OCI-LY7 (cell line): ENCODE results near the gene PEMT. TPM values are rescaled to one million over a fixed set of nuclear protein-coding genes. Genes with fewer than 3 reads are reported as not detected.

Experiments
- BruUV-seq: library from RNA; stranded (reverse); fragments of 400-500 nt; replicated peaks from 2 replicates; lab custom pipeline; 2021; lab: Mats Ljungman, UMichigan
- CTCF ChIA-PET: fragments of 300-600 bp; sonication (Branson Sonifier 250); formaldehyde crosslinking; loops from one replicate; lab custom pipeline; 2022; ENCODE audit warnings: antibody characterized with exemption; ENCODE audit not compliant: unreplicated experiment; lab: Charles Lee
- POLR2A ChIA-PET: fragments of 300-600 bp; sonication (Branson Sonifier 250); formaldehyde crosslinking; loops from one replicate; lab custom pipeline; 2022; ENCODE audit warnings: antibody characterized with exemption; lab: Charles Lee
- DNase-seq: peaks from one replicate; pipeline ENCODE4 v3.0.0-alpha.2; 2015; ENCODE audit warnings: low spot score
- H2AFZ ChIP-seq: fragments of 200-600 bp; sonication (generic), shearing (Covaris generic); 2 replicates; pipeline ENCODE4 v1.6.1; 2014; ENCODE audit warnings: mild to moderate bottlenecking, antibody characterized with exemption, low read length, moderate library complexity
- H3K27ac ChIP-seq: fragments of 200-600 bp; sonication (generic); 2 replicates; pipeline ENCODE4 v1.5.1; 2014; ENCODE audit warnings: mixed run types, low read depth, mild to moderate bottlenecking, moderate library complexity, low read length, inconsistent platforms; ENCODE audit not compliant: poor library complexity, severe bottlenecking
- H3K36me3 ChIP-seq: fragments of 200-600 bp; sonication (generic); 2 replicates; pipeline ENCODE4 v1.6.1; 2014; ENCODE audit warnings: mild to moderate bottlenecking, antibody characterized with exemption, low read length, moderate library complexity, mixed read lengths; ENCODE audit not compliant: insufficient read depth
- H3K4me1 ChIP-seq: fragments of 200-600 bp; sonication (generic); 2 replicates; pipeline ENCODE4 v1.5.1; 2014; ENCODE audit warnings: mild to moderate bottlenecking, low read length; ENCODE audit not compliant: insufficient read depth, poor library complexity, severe bottlenecking
- H3K4me2 ChIP-seq: fragments of 200-600 bp; sonication (generic); 2 replicates; pipeline ENCODE4 v1.6.1; 2014; ENCODE audit warnings: mild to moderate bottlenecking, low read length
- H3K4me3 ChIP-seq: fragments of 200-600 bp; sonication (generic); 2 replicates; pipeline ENCODE4 v1.5.1; 2014; ENCODE audit warnings: mild to moderate bottlenecking, low read depth, low read length; ENCODE audit not compliant: poor library complexity, severe bottlenecking
- H3K79me2 ChIP-seq: fragments of 200-600 bp; sonication (generic); 2 replicates; pipeline ENCODE4 v1.6.1; 2016; ENCODE audit warnings: low read depth, mild to moderate bottlenecking, low read length, moderate library complexity, mixed read lengths; ENCODE audit not compliant: insufficient read depth
- H3K9me2 ChIP-seq: fragments of 200-600 bp; sonication (generic); 2 replicates; pipeline ENCODE4 v1.6.1; 2016; ENCODE audit warnings: mild to moderate bottlenecking, low read length, mixed read lengths; ENCODE audit not compliant: insufficient read depth
- H3K9me3 ChIP-seq: fragments of 200-600 bp; sonication (generic); 2 replicates; pipeline ENCODE4 v1.6.1; 2014; ENCODE audit warnings: mild to moderate bottlenecking, mixed run types, low read length, mixed read lengths
- H4K20me1 ChIP-seq: fragments of 200-600 bp; sonication (generic); 2 replicates; pipeline ENCODE4 v1.6.1; 2014; ENCODE audit warnings: mild to moderate bottlenecking, antibody characterized with exemption, low read length, moderate library complexity, mixed read lengths; ENCODE audit not compliant: insufficient read depth
- CTCF ChIP-seq: fragments of 200-600 bp; sonication (generic); conservative IDR thresholded peaks from 2 replicates; pipeline ENCODE4 v1.5.1; 2014; ENCODE audit warnings: mild to moderate bottlenecking, antibody characterized with exemption, low read length, moderate library complexity, mixed read lengths
- EZH2phosphoT487 ChIP-seq: fragments of 200-600 bp; sonication (generic); IDR thresholded peaks from 2 replicates; pipeline ENCODE4 v1.6.1; 2018; ENCODE audit warnings: low read depth, borderline replicate concordance, mild to moderate bottlenecking, mixed run types, antibody characterized with exemption, low read length, moderate library complexity, mixed read lengths
- intact Hi-C: fragments of 100-400 bp; cut with micrococcal nuclease; formaldehyde crosslinking; loops from one replicate; pipeline ENCODE4 v1.10.0; 2022; ENCODE audit not compliant: unreplicated experiment
- total RNA-seq, 2 experiments: library from RNA; depleted of rRNA in 1 of 2; stranded (reverse); fragments of >200 nt in 1 of 2; shearing (Covaris generic) in 1 of 2; gene quantifications; 2 replicates each; pipeline ENCODE4 v1.2.3, GENCODE V29; 2014 to 2022

PEMT gene
- total RNA-seq, 2 experiments from 2014 or later: 27.3 to 53.5 TPM

DNA sequence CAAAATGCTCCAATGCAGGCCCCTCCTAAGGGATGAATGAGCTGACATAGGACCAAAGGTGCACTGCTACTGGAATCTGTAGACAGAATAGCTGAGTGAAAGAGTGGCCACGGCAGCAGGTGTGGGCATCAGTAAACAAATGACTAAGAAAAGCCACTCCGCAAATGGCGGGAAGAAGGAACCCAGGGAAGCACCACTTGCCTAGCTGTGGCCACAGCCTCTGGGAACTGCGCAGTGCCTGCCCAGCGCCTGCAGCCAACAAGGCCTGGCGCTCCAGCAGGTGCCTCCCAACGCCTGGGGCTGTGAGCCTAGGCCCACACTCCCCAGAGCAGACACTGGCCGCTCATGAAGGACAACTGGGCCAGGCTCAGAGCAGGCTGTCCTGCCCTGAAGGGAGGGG is 11.8 kb downstream of the PEMT start:
- H3K9me2 ChIP-seq: no peaks in the 10 kb centered on the region
- H3K79me2 ChIP-seq: no peaks in the 10 kb centered on the region
- BruUV-seq: no TSS peak
- H3K36me3 ChIP-seq: no peaks in the 10 kb centered on the region
- intact Hi-C loops: no loop called here
- ChIA-PET POLR2A (no interaction called here), CTCF (no interaction called here)
- no peak overlapping the region for H3K4me2 ChIP-seq
- no peaks in the 10 kb centered on the region for H4K20me1 ChIP-seq
- no peak for DNase-seq
- H3K9me3 ChIP-seq: no peaks in the 10 kb centered on the region
- H3K27ac ChIP-seq: no peak overlapping the region
- H3K4me3 ChIP-seq: no peak overlapping the region
- H3K4me1 ChIP-seq: no peaks in the 10 kb centered on the region
- no peak overlapping the region for H2AFZ ChIP-seq
- no peak for TF ChIP-seq CTCF
- no peak for TF ChIP-seq EZH2phosphoT487

- H3K4me2 ChIP-seq: no peak overlapping the region
- no peaks in the 10 kb centered on the region for H3K4me1 ChIP-seq
- no peaks in the 10 kb centered on the region for H3K9me3 ChIP-seq
- no peaks in the 10 kb centered on the region for H4K20me1 ChIP-seq
- intact Hi-C loops: no loop called here
- no peaks in the 10 kb centered on the region for H3K36me3 ChIP-seq
- ChIA-PET CTCF (no interaction called here), POLR2A (interaction anchor here (1.4 kb wide), 1 partner anchor 14 kb away, joined by 5 read pairs; the partner anchor contains the start of gene PEMT)
- no TSS peak for BruUV-seq
- H3K9me2 ChIP-seq: no peaks in the 10 kb centered on the region
- no peak overlapping the region for H3K27ac ChIP-seq
- no peaks in the 10 kb centered on the region for H3K79me2 ChIP-seq
- H3K4me3 ChIP-seq: no peak overlapping the region
- H2AFZ ChIP-seq: no peak overlapping the region
- TF ChIP-seq CTCF (no peak), EZH2phosphoT487 (no peak)
- no peak for DNase-seq
Observed at GRCh38 chr17:17577373-17577772, 14.1 kb downstream of the PEMT start.

DNA sequence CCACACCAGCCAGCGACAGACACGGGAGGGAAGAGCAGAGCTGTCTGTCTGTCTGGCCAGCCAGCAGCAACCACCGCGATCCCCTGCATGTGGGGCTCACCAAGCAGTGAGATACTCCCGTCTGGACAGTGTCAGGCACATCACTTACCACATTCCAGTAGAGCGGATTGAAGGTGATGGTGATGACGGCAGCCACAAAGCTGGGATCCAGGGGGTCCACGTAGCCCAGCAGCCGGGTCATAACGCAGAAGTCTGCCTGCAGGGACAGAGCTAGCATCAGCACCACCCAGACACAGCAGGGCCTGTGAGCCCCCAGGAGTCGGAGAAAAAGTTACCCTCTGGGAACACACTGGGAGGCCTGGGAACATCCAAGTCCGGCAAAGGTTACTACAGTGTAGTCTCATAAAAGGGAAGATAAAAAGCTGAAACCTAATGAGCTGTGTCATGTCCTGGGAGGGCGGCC is 14.7 kb downstream of the PEMT start:
- DNase-seq: no peak
- TF ChIP-seq CTCF (no peak), EZH2phosphoT487 (no peak)
- Histone ChIP-seq H3K9me3 (no peaks in the 10 kb centered on the region), H2AFZ (no peak overlapping the region), H3K36me3 (no peaks in the 10 kb centered on the region), H3K9me2 (no peaks in the 10 kb centered on the region), H3K27ac (no peak overlapping the region), H3K79me2 (no peaks in the 10 kb centered on the region), H3K4me1 (no peaks in the 10 kb centered on the region), H3K4me3 (no peak overlapping the region), H4K20me1 (no peaks in the 10 kb centered on the region), H3K4me2 (no peak overlapping the region)
- POLR2A ChIA-PET: no interaction called here
- BruUV-seq: no TSS peak
- CTCF ChIA-PET: no interaction called here
- intact Hi-C loops: no loop called here
